ENCODE measurements around the gene TBC1D1.

DNA sequence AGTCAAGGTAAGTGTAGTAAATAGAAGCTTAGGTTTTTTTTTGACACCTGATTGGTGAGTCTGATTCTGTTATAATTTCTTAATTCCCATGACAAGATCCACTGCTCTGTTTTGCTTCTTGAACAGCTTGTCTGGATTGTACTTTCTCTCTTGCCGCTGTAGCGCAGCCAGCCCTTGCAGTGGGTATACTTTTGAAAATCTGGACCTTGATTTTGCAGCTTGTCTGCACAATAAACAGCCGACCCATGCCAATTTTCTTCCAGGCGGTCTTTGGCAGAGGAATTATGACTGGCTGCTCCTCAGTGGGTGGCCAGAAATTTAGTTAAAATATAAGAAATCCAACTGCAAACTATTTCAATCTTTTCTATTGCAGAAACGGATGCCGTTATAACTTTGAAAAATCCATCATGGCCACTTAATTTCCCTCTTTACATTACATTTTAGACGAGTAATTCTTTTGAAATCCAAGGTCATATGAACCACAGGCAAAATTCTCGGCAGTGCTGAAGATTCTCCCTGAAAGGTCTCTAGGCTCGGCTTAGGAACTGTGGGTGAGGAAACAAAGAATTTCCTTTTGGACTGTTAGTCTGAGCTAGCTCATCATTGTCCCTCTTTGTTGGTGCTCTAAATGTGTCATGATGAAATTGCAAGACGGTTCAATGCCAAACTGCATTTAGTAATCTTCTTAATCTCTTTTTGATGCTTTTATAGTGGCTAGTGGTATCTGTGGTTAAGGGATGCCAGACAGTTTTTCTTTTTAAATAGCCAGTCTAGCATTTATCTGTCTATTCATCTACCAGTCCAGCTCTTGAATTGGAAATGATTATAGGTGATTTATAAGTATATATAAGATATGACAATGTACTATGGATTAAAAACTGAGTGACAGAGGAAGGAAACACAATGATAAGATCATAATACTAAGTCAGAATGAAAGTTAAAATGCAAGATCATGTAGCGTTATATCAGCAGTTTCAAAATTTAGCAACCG lies 37.8 kb downstream of the TBC1D1 start:
- TF ChIP-seq CTCF (IDR thresholded peaks at IDR 0.05) (no peak), POLR2A (IDR thresholded peaks at IDR 0.05) (no peak)
